Measurements from ENCODE around the gene TKTL1. TPM values are rescaled to one million over a fixed set of nuclear protein-coding genes. Genes with fewer than 3 reads are reported as not detected.
A peak's percentile ranks its signal among the peaks of the same experiment; 100 is the strongest.

TKTL1 gene
- total RNA-seq, 1 donor from 2014 or later = not detected

- Histone ChIP-seq H3K36me3 (no peaks in the 10 kb centered on the region), H3K9me3 (no peaks in the 10 kb centered on the region), H3K27ac (no peak overlapping the region), H3K4me3 (no peak overlapping the region), H3K27me3 (ENCODE audit: low read depth) (no peaks in the 10 kb centered on the region), H3K4me1 (no peaks in the 10 kb centered on the region)
- ATAC-seq (no peak), DNase-seq (no peak)
- TF ChIP-seq CTCF (IDR thresholded peaks at IDR 0.05) = no peak
- intact Hi-C loops (cut with DNase I) = no loop called here
These were observed 15.3 kb downstream of the TKTL1 start for GRCh38 chrX:154310616-154311536.

GRCh38 chrX:154312116-154312515 is 16.5 kb downstream of the TKTL1 start:
- H3K4me1 ChIP-seq = no peaks in the 10 kb centered on the region
- no peak overlapping the region for H3K27ac ChIP-seq
- no peak for DNase-seq
- intact Hi-C loops (cut with DNase I) = no loop called here
- H3K36me3 ChIP-seq = no peaks in the 10 kb centered on the region
- no peak overlapping the region for H3K4me3 ChIP-seq
- no peaks in the 10 kb centered on the region for H3K9me3 ChIP-seq
- ATAC-seq = no peak
- no peak for TF ChIP-seq CTCF (IDR thresholded peaks at IDR 0.05)
- H3K27me3 ChIP-seq (ENCODE audit: low read depth) = no peaks in the 10 kb centered on the region

GRCh38 chrX:154313147-154313546 is 17.6 kb downstream of the TKTL1 start:
- intact Hi-C loops (cut with DNase I) = no loop called here
- H3K9me3 ChIP-seq = no peaks in the 10 kb centered on the region
- no peaks in the 10 kb centered on the region for H3K36me3 ChIP-seq
- ATAC-seq (no peak), DNase-seq (no peak)
- no peak for TF ChIP-seq CTCF (IDR thresholded peaks at IDR 0.05)
- H3K27me3 ChIP-seq (ENCODE audit: low read depth) = no peaks in the 10 kb centered on the region
- H3K4me3 ChIP-seq = no peak overlapping the region
- H3K4me1 ChIP-seq = no peaks in the 10 kb centered on the region
- no peak overlapping the region for H3K27ac ChIP-seq

GRCh38 chrX:154315416-154315815 is 19.8 kb downstream of the TKTL1 start:
- no peak overlapping the region for H3K4me3 ChIP-seq
- H3K9me3 ChIP-seq = no peaks in the 10 kb centered on the region
- H3K4me1 ChIP-seq = no peaks in the 10 kb centered on the region
- H3K36me3 ChIP-seq = no peaks in the 10 kb centered on the region
- H3K27ac ChIP-seq = no peak overlapping the region
- DNase-seq (no peak), ATAC-seq (no peak)
- intact Hi-C loops (cut with DNase I) = no loop called here
- TF ChIP-seq CTCF (IDR thresholded peaks at IDR 0.05) = no peak
- H3K27me3 ChIP-seq (ENCODE audit: low read depth) = no peaks in the 10 kb centered on the region

GRCh38 chrX:154317391-154317995 is 21.9 kb downstream of the TKTL1 start:
- Histone ChIP-seq H3K36me3 (no peaks in the 10 kb centered on the region), H3K27ac (no peak overlapping the region), H3K4me3 (no peak overlapping the region), H3K9me3 (no peaks in the 10 kb centered on the region), H3K4me1 (no peaks in the 10 kb centered on the region), H3K27me3 (ENCODE audit: low read depth) (no peaks in the 10 kb centered on the region)
- ATAC-seq (no peak), DNase-seq (no peak)
- intact Hi-C loops (cut with DNase I) = no loop called here
- peak; percentile 43 for TF ChIP-seq CTCF (IDR thresholded peaks at IDR 0.05)
